ENCODE results near the gene NT5DC1.

The NT5DC1 gene

GRCh38 chr6:116118608-116119007 is 18.0 kb downstream of the NT5DC1 start (continued):
- no peak for TF ChIP-seq ZNF274 (IDR thresholded peaks at IDR 0.05; ENCODE audit: low read length)
- TF ChIP-seq ZNF274 (tag by site-specific recombination; IDR thresholded peaks at IDR 0.05; ENCODE audit: borderline replicate concordance) = no peak
- TF ChIP-seq SP3 (tag by site-specific recombination; IDR thresholded peaks at IDR 0.05) = no peak
- TF ChIP-seq ZNF76 (tag by site-specific recombination; IDR thresholded peaks at IDR 0.05; ENCODE audit: borderline replicate concordance, low read depth) = no peak

- H3K27ac ChIP-seq (ENCODE audit: extremely low read depth, low read depth, low read length) = no peak overlapping the region
- no peaks in the 10 kb centered on the region for H3K4me1 ChIP-seq (ENCODE audit: control insufficient read depth, insufficient read depth, low read length)
- POLR2A ChIA-PET = no interaction called here
- no peaks in the 10 kb centered on the region for H3K9me3 ChIP-seq (ENCODE audit: control insufficient read depth, insufficient read depth, low read depth, low read length)
- no peak for TF ChIP-seq ZNF292 (tag by site-specific recombination; IDR thresholded peaks at IDR 0.05; ENCODE audit: borderline replicate concordance, low read depth)
- no peak for TF ChIP-seq RBAK (tag by site-specific recombination; IDR thresholded peaks at IDR 0.05)
- TF ChIP-seq ZNF223 (tag by site-specific recombination; IDR thresholded peaks at IDR 0.05) = no peak
- no peak for TF ChIP-seq ZBTB1 (tag by site-specific recombination; IDR thresholded peaks at IDR 0.05)
- TF ChIP-seq PRDM10 (tag by site-specific recombination; IDR thresholded peaks at IDR 0.05) = no peak
- no peak for TF ChIP-seq ZNF585B (tag by site-specific recombination; IDR thresholded peaks at IDR 0.05)
- no peak for TF ChIP-seq ZNF664 (tag by site-specific recombination; IDR thresholded peaks at IDR 0.05)
- TF ChIP-seq ZNF350 (tag by site-specific recombination; IDR thresholded peaks at IDR 0.05) = no peak
- CTCF ChIA-PET = interaction anchor here (0.9 to 5.6 kb wide), 2 partner anchors 8 to 10 kb away, joined by 3 to 53 read pairs; no protein-coding TSS in a partner anchor
- peaks cover 7 to 27% of the 10 kb centered on the region in 2 experiments; a peak in 2 of 3 replicates for H3K36me3 ChIP-seq (ENCODE audit: control insufficient read depth in 2 of 2, insufficient read depth in 1 of 2, low read length in 2 of 2)
- H3K4me3 ChIP-seq (ENCODE audit: low read depth, low read length) = no peak overlapping the region
Observed at GRCh38 chr6:116120430-116120829, 19.8 kb downstream of the NT5DC1 start.

GRCh38 chr6:116126032-116126431 is 25.4 kb downstream of the NT5DC1 start, which contains the start of gene COL10A1:
COL10A1 (minus strand) TSS chr6:116126132; CDS start chr6:116125492, 640 bp downstream.
- Histone ChIP-seq H3K27ac (ENCODE audit: extremely low read depth, low read depth, low read length) (no peak within 1 kb of the TSS), H3K4me3 (ENCODE audit: low read depth, low read length) (no peak within 1 kb of the TSS), H3K9me3 (ENCODE audit: control insufficient read depth, insufficient read depth, low read depth, low read length) (no peaks in the 10 kb centered on the region), H3K4me1 (ENCODE audit: control insufficient read depth, insufficient read depth, low read length) (no peaks in the 10 kb centered on the region), H3K36me3 (ENCODE audit: control insufficient read depth in 2 of 2, insufficient read depth in 1 of 2, low read length in 2 of 2) (peaks cover 0 to 3% of the 10 kb centered on the region in 2 experiments; a peak in 1 of 3 replicates)
- ChIA-PET POLR2A (no interaction called here), CTCF (interaction anchor here (1.1 to 3.7 kb wide), 2 partner anchors 11 to 14 kb away, joined by 6 to 19 read pairs; no protein-coding TSS in a partner anchor)
- TF ChIP-seq MZF1 (tag by site-specific recombination; IDR thresholded peaks at IDR 0.05; ENCODE audit: borderline replicate concordance) (no peak), ZNF391 (tag by site-specific recombination; IDR thresholded peaks at IDR 0.05; ENCODE audit: borderline replicate concordance, low read depth) (no peak), PATZ1 (tag by site-specific recombination; IDR thresholded peaks at IDR 0.05) (no peak), ZBTB11 (tag by site-specific recombination; conservative IDR thresholded peaks at IDR 0.05; ENCODE audit: low read depth) (no peak), ZNF23 (tag by site-specific recombination; IDR thresholded peaks at IDR 0.05; ENCODE audit: borderline replicate concordance) (no peak), ZNF560 (tag by site-specific recombination; IDR thresholded peaks at IDR 0.05; ENCODE audit: borderline replicate concordance) (no peak)
